Measurements from ENCODE around the gene SKA1. TPM values are rescaled to one million over a fixed set of nuclear protein-coding genes. Genes with fewer than 3 reads are reported as not detected.

SKA1 gene, protein sequence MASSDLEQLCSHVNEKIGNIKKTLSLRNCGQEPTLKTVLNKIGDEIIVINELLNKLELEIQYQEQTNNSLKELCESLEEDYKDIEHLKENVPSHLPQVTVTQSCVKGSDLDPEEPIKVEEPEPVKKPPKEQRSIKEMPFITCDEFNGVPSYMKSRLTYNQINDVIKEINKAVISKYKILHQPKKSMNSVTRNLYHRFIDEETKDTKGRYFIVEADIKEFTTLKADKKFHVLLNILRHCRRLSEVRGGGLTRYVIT
- 4.4 TPM for total RNA-seq
- polyA plus RNA-seq (ENCODE audit: insufficient read depth in 1 of 8, insufficient read length in 8 of 8, low replicate concordance in 1 of 8): 1 to 10 TPM; 3.1 to 6.6 (median 4.3) TPM
- long read RNA-seq, donor 1: 0 reads
- long read RNA-seq, donor 2: 0 reads
- long read RNA-seq, donor 3: 0 reads
- long read RNA-seq, donor 4: 0 reads
- long read RNA-seq, donor 5, partial matches to known transcripts: 0 of 1 reads
- long read RNA-seq, donor 5, other reads (novel, unspliced or antisense): 0 of 1 reads
- long read RNA-seq, donor 6: 0 reads
- long read RNA-seq, donor 7, partial matches to known transcripts: 0 of 2 reads
- long read RNA-seq, donor 7, other reads (novel, unspliced or antisense): 0 of 2 reads
- long read RNA-seq, donor 8: 0 reads
- long read RNA-seq, donor 9: 0 reads
- long read RNA-seq, donor 10: 0 reads
- long read RNA-seq, donor 11: 0 reads

DNA sequence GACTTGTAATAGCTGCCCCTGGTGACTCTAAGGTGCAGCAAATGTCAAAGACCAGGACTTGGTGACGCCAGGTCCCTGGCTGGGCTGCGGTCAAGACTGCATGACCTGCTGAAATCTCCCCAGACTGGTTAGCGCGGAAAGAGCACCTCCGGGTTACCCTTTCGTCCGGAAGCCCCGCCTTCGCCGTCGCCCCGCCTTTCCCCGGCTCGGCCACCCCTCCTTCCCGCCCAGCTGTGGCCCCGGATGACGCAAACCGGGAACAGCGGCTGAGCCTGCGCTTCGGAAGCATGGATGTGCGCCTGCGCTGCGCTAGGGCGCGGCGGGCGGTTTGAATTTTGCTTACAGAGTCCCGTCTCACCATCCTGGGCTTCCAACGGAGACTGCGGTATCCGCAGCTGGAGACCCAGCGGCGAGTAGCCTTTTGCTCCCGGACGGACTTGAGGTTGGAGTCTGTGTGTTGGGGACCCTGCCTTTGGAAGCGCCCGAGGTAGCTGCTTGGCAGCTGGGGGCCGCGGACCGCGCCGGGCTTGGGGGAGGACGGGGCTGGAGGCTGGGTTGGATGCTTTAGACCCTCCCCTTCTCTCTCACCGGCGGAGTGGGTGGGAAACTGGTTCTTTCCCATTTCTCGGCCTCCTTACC is at the start of gene SKA1:
Gene SKA1, plus strand, starts transcription at position 294 of the 639 bp plus-strand sequence. CDS start 785 bp downstream, outside the sequence.
- H3K4me1 ChIP-seq (ENCODE audit: control insufficient read depth, insufficient read depth, low read length): peaks cover 9% of the 10 kb centered on the region
- H3K36me3 ChIP-seq (ENCODE audit: control insufficient read depth, insufficient read depth, low read length): no peaks in the 10 kb centered on the region
- H3K9me3 ChIP-seq (replicated peaks; ENCODE audit: control insufficient read depth, low read depth, low read length): peaks cover 5% of the 10 kb centered on the region
- no peaks in the 10 kb centered on the region for H3K27me3 ChIP-seq (ENCODE audit: control insufficient read depth, insufficient read depth, low read length)
- peak; percentile 97 for DNase-seq
- peak within 1 kb of the TSS; percentile 81 for H3K27ac ChIP-seq (ENCODE audit: low read length)
- peak within 1 kb of the TSS; percentile 81 for H3K4me3 ChIP-seq (ENCODE audit: low read length)
- under 1% methylated on average over 27 of the region's 47 CpGs for WGBS (ENCODE audit: insufficient coverage)

DNA sequence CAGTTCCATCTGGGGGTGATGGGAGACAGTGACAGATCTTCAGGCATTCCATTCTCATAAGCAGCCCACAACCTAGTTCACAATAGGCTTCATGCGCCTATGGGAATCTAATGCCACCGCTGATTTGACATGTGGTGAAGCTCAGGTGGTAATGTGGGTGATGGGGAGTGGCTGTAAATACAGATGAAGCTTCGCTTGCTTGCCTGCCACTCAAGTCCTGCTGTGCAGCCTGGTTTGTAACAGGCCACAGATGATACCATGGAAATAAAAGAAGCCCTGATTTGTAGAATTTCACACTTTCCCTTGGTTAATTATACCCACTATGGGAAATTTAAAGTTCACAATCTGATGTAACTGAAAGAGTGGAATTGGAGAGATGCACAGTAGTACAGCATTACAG is 46.9 kb upstream of the SKA1 start:
- no peaks in the 10 kb centered on the region for H3K4me1 ChIP-seq (ENCODE audit: control insufficient read depth, insufficient read depth, low read length)
- no peaks in the 10 kb centered on the region for H3K36me3 ChIP-seq (ENCODE audit: control insufficient read depth, insufficient read depth, low read length)
- H3K27ac ChIP-seq (ENCODE audit: low read length): no peak overlapping the region
- H3K27me3 ChIP-seq (ENCODE audit: control insufficient read depth, insufficient read depth, low read length): no peaks in the 10 kb centered on the region
- DNase-seq: no peak
- WGBS (ENCODE audit: insufficient coverage): 57% methylated on average over 2 of the region's 3 CpGs
- H3K9me3 ChIP-seq (replicated peaks; ENCODE audit: control insufficient read depth, low read depth, low read length): no peaks in the 10 kb centered on the region
- no peak overlapping the region for H3K4me3 ChIP-seq (ENCODE audit: low read length)

DNA sequence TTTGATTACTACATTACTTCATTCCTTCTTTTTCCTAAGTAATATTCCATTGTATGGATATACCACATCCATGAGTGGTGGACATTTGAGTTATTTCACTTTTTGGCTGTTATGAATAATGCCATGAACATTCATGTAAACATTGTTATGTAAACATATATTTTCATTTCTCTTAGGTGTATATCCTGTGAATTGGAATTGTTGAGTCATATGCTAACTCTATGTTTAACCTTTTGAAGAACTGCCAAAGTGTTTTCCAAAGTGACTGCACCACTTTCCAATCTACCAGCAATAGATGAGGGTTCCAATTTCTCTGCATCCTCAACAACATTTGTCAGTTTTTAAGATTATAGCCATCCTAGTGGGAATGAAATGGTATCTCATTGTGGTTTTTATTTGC is 44.7 kb upstream of the SKA1 start:
- no peaks in the 10 kb centered on the region for H3K9me3 ChIP-seq (replicated peaks; ENCODE audit: control insufficient read depth, low read depth, low read length)
- no peaks in the 10 kb centered on the region for H3K4me1 ChIP-seq (ENCODE audit: control insufficient read depth, insufficient read depth, low read length)
- H3K4me3 ChIP-seq (ENCODE audit: low read length): no peak overlapping the region
- H3K27me3 ChIP-seq (ENCODE audit: control insufficient read depth, insufficient read depth, low read length): no peaks in the 10 kb centered on the region
- no peak overlapping the region for H3K27ac ChIP-seq (ENCODE audit: low read length)
- no peaks in the 10 kb centered on the region for H3K36me3 ChIP-seq (ENCODE audit: control insufficient read depth, insufficient read depth, low read length)
- DNase-seq: no peak

DNA sequence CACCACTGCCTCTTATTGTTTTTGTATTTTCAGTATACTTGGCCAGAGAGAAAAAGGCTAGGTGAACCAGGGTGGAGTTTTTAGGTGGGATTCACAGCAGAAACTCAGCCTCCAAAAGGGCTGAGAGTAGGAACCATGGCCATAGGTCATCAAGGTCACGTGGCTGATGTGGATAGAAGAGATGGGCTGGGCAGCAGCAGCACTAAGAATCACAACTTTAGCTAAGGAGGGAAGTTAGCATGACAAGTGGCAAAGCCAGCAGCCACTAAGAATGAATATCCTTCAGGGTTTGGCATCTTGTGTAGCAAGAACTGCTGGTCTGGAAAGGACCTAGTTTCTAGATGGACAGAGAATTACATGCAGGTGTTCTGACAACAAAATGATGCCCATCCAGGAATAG is 43.2 kb upstream of the SKA1 start:
- DNase-seq: no peak
- 67% methylated on average over 1 of the region's 1 CpG for WGBS (ENCODE audit: insufficient coverage)
- no peaks in the 10 kb centered on the region for H3K9me3 ChIP-seq (replicated peaks; ENCODE audit: control insufficient read depth, low read depth, low read length)
- H3K27me3 ChIP-seq (ENCODE audit: control insufficient read depth, insufficient read depth, low read length): no peaks in the 10 kb centered on the region
- no peak overlapping the region for H3K27ac ChIP-seq (ENCODE audit: low read length)
- no peaks in the 10 kb centered on the region for H3K36me3 ChIP-seq (ENCODE audit: control insufficient read depth, insufficient read depth, low read length)
- H3K4me1 ChIP-seq (ENCODE audit: control insufficient read depth, insufficient read depth, low read length): no peaks in the 10 kb centered on the region
- H3K4me3 ChIP-seq (ENCODE audit: low read length): no peak overlapping the region

DNA sequence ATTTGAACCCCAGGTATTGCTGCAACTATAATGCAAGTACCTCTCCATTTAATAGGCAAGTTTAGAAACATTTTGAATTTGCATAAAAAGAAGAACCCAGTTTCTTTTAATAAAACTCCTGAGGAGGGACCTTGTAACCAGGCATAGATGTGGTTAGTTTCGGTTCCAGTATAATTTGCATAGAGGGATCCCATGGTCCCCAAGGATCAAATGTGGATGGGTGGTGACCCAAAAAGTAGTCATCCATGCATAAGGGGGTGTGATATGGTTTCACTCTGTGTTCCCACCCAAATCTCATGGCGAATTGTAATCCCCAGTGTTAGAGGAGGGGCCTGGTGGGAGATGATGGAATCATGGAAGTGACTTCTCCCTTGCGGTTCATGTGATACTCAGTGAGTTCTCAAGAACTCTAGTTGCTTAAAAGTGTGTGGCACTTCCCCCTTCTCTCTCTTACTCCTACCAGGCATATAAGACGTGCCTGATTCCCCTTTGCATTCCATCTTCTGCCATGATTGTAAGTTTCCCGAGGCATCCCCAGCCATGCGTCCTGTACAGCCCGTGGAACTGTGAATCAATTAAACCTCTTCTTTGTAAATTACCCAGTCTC is 40.2 kb upstream of the SKA1 start:
- WGBS (ENCODE audit: insufficient coverage): 100% methylated on average over 2 of the region's 7 CpGs
- no peak for DNase-seq
- H3K4me1 ChIP-seq (ENCODE audit: control insufficient read depth, insufficient read depth, low read length): no peaks in the 10 kb centered on the region
- H3K27me3 ChIP-seq (ENCODE audit: control insufficient read depth, insufficient read depth, low read length): peaks cover 3% of the 10 kb centered on the region
- no peaks in the 10 kb centered on the region for H3K36me3 ChIP-seq (ENCODE audit: control insufficient read depth, insufficient read depth, low read length)
- H3K27ac ChIP-seq (ENCODE audit: low read length): no peak overlapping the region
- no peak overlapping the region for H3K4me3 ChIP-seq (ENCODE audit: low read length)
- no peaks in the 10 kb centered on the region for H3K9me3 ChIP-seq (replicated peaks; ENCODE audit: control insufficient read depth, low read depth, low read length)

DNA sequence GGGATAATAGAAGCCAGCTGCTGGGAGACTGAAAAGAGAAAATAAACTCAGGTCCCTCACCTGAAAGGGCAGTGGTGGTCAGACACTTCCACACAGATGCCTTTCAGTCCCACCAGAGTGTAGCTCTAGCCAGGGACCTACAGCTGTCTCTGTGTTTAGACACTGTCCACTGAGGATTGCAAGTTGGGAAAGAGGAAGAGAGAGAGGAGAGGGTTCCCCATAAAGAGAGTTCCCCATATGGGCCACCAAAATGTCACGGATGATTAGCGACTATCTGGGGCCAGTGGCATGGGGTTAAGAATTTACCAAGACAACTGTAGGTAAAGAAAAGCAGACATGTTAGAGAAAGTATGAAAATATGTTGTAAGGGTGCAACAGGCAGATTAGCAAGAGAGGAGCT is 36.7 kb upstream of the SKA1 start:
- no peak overlapping the region for H3K27ac ChIP-seq (ENCODE audit: low read length)
- DNase-seq: no peak
- no peaks in the 10 kb centered on the region for H3K36me3 ChIP-seq (ENCODE audit: control insufficient read depth, insufficient read depth, low read length)
- WGBS (ENCODE audit: insufficient coverage): 63% methylated on average over 2 of the region's 2 CpGs
- H3K4me1 ChIP-seq (ENCODE audit: control insufficient read depth, insufficient read depth, low read length): no peaks in the 10 kb centered on the region
- no peak overlapping the region for H3K4me3 ChIP-seq (ENCODE audit: low read length)
- peaks cover 3% of the 10 kb centered on the region for H3K27me3 ChIP-seq (ENCODE audit: control insufficient read depth, insufficient read depth, low read length)
- no peaks in the 10 kb centered on the region for H3K9me3 ChIP-seq (replicated peaks; ENCODE audit: control insufficient read depth, low read depth, low read length)

DNA sequence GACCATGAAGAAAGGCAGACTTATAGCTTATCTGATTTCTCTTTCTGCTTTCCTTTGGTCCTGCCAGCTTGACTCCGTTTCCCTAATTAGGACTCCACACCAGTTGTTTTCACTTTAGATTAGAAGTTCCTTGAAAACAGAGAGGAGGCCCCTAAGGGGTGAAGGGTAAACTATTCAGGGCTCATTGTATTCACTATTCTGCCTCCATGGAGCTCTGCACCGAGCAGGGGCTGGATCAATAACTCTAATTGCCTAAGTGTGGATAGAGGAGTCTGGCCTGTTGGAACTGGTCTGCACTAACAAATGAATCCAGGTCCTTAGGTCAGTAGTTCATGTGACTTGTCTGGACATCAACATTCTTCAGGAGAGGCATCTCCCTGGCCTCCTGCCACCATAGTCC is 36.1 kb upstream of the SKA1 start:
- DNase-seq: no peak
- peaks cover 3% of the 10 kb centered on the region for H3K27me3 ChIP-seq (ENCODE audit: control insufficient read depth, insufficient read depth, low read length)
- 40% methylated on average over 1 of the region's 2 CpGs for WGBS (ENCODE audit: insufficient coverage)
- H3K27ac ChIP-seq (ENCODE audit: low read length): no peak overlapping the region
- H3K9me3 ChIP-seq (replicated peaks; ENCODE audit: control insufficient read depth, low read depth, low read length): no peaks in the 10 kb centered on the region
- H3K4me3 ChIP-seq (ENCODE audit: low read length): no peak overlapping the region
- no peaks in the 10 kb centered on the region for H3K36me3 ChIP-seq (ENCODE audit: control insufficient read depth, insufficient read depth, low read length)
- no peaks in the 10 kb centered on the region for H3K4me1 ChIP-seq (ENCODE audit: control insufficient read depth, insufficient read depth, low read length)

DNA sequence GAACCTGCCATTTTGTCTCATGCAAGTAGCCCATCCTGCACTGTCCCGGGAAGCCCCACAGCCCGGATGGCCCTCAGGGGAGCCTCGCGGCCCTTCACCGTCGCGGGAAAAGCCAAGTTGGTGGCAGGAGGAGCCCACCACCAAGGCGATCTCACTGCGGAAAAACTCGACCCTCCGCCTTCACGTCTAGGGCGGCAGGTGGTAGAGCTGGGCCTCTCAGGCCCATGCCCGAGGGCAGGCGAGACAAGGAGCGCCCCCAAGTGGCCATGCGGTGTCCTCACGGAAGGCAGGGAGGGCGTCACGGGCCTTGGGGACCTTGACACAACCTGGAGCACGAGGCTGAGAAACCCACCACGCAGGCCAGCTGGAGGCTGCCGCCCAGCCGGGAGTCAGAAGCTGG is 34.8 kb upstream of the SKA1 start:
- Histone ChIP-seq H3K27ac (ENCODE audit: low read length) (no peak overlapping the region), H3K27me3 (ENCODE audit: control insufficient read depth, insufficient read depth, low read length) (peaks cover 3% of the 10 kb centered on the region), H3K36me3 (ENCODE audit: control insufficient read depth, insufficient read depth, low read length) (no peaks in the 10 kb centered on the region), H3K4me3 (ENCODE audit: low read length) (no peak overlapping the region), H3K9me3 (replicated peaks; ENCODE audit: control insufficient read depth, low read depth, low read length) (no peaks in the 10 kb centered on the region), H3K4me1 (ENCODE audit: control insufficient read depth, insufficient read depth, low read length) (no peaks in the 10 kb centered on the region)
- DNase-seq: no peak
- WGBS (ENCODE audit: insufficient coverage): 89% methylated on average over 23 of the region's 24 CpGs

DNA sequence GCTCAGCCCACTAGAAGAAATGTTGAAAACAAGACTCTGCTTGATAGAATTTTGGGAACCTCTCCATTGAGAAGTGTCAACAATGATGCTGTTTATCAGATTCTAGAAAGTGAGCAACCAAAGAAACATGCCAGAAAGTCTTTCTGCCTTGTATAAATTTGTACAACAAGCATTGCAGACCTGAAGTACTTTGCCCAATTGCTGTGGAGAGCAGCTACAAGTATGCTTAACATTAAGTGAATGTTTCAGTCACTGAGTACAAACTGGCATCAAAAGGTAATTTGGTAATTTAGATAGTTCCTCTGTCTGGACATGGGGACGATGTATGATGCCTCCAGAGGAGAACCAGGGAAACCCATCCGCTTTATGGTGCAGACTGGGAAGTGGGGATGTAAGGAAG is 33.4 kb upstream of the SKA1 start:
- no peaks in the 10 kb centered on the region for H3K36me3 ChIP-seq (ENCODE audit: control insufficient read depth, insufficient read depth, low read length)
- DNase-seq: no peak
- no peaks in the 10 kb centered on the region for H3K4me1 ChIP-seq (ENCODE audit: control insufficient read depth, insufficient read depth, low read length)
- WGBS (ENCODE audit: insufficient coverage): 94% methylated on average over 2 of the region's 2 CpGs
- H3K4me3 ChIP-seq (ENCODE audit: low read length): no peak overlapping the region
- H3K9me3 ChIP-seq (replicated peaks; ENCODE audit: control insufficient read depth, low read depth, low read length): no peaks in the 10 kb centered on the region
- H3K27me3 ChIP-seq (ENCODE audit: control insufficient read depth, insufficient read depth, low read length): peaks cover 3% of the 10 kb centered on the region
- no peak overlapping the region for H3K27ac ChIP-seq (ENCODE audit: low read length)

DNA sequence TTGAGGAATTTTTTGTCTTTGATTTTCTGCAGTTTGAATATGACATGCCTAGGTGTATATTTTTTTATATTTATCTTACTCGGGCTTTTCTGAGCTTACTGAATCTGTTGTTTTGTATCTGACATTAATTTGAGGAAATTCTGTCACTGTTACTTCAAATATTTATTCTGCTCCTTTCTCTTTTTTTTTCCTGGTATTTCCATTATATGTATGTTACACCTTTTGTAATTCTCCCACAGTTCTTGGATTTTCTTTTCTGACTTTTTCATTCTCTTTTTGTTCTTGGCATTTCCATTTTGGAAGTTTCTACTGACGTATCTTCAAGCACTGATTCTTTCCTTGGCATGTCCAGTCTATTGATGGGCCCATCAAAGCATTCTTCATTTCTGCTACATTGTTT is 24.1 kb upstream of the SKA1 start:
- no peak for DNase-seq
- H3K9me3 ChIP-seq (replicated peaks; ENCODE audit: control insufficient read depth, low read depth, low read length): no peaks in the 10 kb centered on the region
- H3K27ac ChIP-seq (ENCODE audit: low read length): no peak overlapping the region
- H3K36me3 ChIP-seq (ENCODE audit: control insufficient read depth, insufficient read depth, low read length): no peaks in the 10 kb centered on the region
- no peaks in the 10 kb centered on the region for H3K4me1 ChIP-seq (ENCODE audit: control insufficient read depth, insufficient read depth, low read length)
- no CpG with 5 or more reads among the region's 2 CpGs for WGBS (ENCODE audit: insufficient coverage)
- H3K27me3 ChIP-seq (ENCODE audit: control insufficient read depth, insufficient read depth, low read length): no peaks in the 10 kb centered on the region
- no peak overlapping the region for H3K4me3 ChIP-seq (ENCODE audit: low read length)

Data from muscle of leg (tissue), 16 donors.